HG03066 (cell line): ENCODE data around the gene ATP8B4.

Source experiments
- ATAC-seq: cut with Tn5 transposase; IDR thresholded peaks from one replicate; pipeline ENCODE4 v1.9.1; 2021; ENCODE audit warnings: low read depth; ENCODE audit not compliant: unreplicated experiment

ATP8B4 gene

DNA sequence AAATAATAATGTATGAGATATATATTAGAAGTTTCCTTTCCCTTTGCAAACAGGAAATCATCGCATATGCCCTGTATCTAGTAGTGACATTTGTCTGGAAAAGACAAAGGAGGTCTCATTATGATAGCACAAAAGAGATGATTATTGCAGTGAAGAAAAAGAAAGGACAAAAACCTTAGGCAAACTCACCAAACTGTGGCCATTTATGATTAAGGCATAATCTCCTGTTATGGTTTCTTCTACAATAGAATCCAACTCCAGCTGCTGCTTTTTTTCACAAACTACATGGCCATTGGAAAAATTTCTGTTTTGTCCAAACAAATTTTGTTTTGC is 218.2 kb downstream of the ATP8B4 start:
- no peak for ATAC-seq

DNA sequence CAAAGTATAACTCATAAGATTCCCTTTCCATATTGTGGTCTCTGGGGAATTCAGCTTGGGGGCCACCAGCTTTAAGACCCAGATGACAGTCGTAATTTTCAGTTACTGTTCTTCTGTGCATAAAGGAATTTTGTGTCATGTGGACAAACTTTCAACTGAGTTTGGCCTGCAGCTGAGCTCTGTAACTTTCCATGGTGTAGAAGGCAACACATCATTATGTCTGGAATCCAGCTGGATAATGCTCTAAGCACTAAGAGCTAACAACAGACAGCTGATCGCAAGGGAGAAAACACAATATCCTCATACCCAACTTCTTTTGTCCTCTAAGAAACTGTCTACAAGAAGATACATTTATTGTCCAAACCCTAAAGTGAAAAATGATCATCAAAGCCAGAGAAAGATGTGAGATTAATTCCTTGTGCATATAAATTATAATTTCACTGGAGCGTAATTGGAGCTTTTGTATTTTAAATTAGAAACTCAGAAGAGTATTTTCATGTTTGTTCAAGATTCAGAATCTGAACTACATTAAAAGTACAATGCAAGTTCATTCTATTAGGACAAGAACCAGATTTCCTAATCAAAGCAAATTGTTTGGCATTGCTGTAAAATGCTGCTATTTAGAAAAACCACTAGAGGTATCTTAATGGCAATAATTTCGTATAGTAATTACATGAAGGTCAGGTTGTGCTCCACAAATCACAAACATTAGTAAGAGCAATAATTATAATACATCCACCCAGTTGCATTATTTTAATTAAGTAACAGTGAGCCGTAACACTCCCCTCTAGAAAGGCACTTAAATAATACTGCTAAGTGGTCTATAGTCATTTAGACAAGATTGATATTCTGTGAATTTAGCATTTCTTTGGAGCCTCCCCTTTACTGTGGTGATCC is 218.8 kb downstream of the ATP8B4 start:
- ATAC-seq, result no peak

DNA sequence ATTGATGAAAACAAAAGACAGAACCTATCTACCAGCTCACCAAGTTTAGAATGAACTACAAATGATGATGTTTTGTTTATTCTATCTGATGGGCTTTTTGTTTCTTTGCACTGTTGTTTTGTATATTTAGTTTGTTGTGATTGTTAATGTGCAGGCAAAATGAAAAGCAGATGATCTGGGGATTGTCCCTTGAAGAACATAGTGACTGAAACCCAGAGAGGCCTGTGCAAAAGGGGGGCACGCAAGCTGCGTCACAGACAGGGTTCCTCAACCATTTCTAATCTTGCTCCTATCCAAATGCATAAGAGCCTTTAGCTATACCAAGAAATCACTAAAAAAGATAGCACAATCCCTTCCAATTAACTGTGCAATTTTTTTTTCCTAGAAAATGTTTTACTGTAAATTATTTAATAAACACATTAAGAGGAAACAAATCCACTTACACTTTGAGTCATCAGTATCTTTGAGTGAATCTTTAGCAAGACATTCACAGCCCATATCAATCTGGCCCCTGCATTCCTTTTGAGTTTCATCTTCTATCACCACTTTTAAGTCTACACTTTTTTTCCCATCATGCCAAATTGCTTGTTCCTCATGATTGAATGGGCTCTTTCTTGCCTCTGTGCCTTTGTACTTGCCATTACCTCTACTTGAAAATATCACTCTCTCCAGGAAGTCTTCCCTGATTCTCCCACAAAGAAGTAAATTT is 220.3 kb downstream of the ATP8B4 start:
- no peak for ATAC-seq

DNA sequence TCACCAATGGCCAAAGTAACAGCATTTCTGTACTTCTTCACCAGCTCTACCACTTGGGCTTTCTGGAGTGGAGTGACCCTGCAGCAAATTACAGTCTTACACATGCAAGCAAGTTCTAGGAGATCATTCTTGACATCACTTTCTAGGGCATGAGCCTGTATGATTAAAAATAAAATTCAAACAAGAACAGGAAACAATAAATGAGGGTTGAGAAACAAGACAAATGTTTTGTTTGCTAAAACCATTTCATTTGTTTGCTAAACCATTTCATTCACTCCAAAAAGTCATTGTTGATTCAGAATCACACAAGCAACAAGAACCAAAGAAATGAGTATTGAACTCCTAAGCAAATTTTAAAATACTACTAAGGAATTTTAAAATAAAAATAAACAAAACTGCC is 220.9 kb downstream of the ATP8B4 start:
- no peak for ATAC-seq

DNA sequence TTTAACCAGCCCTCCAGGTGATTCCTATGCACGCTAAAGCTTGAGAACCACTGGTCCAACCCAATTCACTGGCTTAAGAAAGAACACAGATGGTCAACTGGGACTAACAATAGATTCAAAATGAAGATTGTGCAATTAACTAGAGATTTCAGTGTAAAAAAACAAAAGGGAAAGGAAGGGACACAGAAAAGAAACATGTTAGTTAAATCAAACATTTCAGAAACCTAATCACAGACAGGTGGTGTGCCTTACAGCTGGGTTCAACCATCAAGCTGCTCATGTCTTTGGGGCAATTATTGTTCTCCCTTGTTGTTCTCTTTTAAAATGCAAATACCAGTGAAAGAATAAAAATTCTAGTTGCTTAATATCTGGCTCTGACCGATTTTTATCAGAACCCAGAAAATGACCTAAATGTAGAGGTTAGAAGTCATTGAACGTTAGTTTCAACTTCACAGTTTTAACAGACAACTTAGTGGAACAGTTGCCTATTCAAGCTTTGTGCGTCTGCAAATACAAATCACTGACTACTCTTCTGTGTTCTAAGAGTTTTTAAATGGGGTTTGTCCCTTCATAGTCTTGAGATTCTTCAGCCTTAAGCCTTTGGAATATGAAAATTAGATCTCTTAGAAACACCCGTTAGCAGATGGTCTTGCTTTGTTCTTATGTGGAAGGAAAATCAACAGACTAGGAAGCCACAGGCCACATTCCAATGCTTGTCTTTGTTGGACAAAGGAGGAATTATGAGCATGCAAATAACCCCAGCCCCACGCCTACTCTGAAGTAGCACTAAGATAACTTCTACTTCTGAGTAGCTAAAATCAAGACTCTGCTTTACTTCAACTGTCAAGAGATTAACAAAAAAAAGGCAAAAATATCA is 223.4 kb downstream of the ATP8B4 start:
- ATAC-seq, result no peak

DNA sequence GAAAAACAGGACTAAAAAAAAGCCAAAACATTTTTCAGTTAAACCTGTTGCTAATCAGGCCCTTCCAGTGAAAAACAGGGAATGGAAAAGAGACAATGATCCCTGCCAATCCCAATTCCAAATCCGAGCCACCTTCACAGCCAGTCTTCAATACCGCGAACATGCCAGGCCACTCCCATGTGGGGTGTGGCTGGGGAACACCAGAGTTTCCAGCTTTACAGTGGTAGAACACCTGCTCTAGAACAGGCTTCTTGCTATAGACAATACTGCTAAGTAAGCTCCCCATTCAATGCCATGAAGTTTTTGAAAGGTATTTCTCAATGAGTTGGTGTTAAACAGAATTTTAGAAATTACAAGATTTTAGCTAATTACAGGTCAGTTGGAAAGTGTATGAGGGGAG is 228.3 kb downstream of the ATP8B4 start:
- ATAC-seq, result no peak

DNA sequence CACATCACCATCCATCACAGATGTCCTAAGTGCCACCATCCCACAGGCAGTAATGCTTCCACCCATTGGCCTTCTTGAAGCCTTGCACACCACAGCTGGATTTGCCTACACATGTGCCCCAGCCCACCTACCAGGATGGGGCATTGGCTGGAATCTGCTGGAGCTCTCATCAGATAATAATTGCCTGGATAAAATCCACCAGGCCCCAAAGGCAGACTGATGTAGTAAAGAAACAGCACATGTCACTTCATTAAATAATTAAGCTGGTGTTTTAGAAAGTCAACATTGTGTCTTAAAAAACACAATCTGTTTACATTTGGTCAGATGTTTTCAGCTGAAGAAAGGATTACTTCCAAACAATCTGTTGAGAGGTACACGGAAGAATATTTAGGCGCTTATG is 229.5 kb downstream of the ATP8B4 start:
- ATAC-seq, result no peak

DNA sequence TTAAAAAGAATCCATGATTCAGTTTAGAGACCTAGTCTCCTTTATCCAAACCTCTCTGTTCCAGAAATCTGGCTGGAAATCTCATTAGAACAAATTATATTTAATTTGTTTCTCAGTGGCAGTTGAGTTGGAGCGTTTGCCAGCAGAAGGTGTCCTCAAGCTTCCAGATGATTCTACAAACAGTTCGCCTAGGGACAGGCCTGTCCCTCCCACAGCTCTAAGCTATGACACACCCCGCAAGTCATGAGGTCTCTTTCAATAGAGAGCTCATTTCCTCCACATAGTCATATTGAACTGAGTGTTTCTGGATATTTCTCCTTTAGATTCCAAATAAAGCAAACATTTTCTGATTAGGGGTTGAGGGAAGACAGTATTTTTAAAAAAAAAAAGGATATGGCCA is 230.3 kb downstream of the ATP8B4 start:
- ATAC-seq, result no peak

DNA sequence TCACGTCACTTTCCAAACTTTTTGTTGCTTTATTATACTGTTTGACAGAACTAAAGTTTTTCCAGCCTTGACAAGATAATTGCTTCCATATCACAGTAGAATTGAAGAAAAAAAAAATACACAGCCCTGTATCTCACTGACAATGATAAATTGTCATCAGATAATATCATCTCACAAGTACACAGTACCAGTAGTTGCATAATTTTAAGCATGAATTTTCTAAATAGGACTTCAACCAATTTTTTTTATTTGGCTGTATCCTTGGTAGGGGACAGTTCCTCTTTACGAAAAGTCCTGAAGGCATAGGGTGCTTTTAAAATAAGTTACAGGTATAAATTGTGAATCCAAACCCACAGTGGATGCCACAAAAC is 230.7 kb downstream of the ATP8B4 start:
- no peak for ATAC-seq

DNA sequence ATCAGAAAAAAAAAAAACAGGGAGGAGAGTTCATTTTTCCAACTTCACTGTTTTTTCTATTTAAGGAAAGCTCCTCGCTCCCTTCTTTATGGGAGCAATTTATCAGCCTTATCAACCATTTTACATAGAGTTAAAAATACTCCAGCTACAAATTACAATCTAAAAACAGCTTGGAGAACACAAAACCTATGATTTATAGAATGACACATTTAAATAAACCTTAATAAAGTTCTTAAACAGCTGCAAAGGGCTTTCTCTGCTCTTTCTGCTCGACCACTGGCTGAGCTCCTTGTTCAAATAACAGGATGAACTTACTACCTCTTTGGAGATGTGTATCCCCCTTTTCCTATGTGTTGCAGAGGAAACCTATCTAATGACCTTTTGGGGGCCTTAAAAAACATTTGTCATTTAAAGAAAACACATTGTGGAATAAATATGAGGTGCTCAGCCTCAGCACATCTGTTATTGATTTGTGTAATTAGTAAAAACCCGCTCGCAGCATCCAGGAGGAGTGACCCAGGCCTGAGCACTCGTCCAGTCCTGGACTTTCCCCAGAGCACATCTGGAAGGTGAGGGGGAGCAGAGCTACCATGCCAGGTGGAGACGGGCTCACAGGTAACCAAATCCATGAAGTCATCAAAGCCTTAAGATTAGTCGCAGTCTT is 231.2 kb downstream of the ATP8B4 start:
- ATAC-seq, result no peak

DNA sequence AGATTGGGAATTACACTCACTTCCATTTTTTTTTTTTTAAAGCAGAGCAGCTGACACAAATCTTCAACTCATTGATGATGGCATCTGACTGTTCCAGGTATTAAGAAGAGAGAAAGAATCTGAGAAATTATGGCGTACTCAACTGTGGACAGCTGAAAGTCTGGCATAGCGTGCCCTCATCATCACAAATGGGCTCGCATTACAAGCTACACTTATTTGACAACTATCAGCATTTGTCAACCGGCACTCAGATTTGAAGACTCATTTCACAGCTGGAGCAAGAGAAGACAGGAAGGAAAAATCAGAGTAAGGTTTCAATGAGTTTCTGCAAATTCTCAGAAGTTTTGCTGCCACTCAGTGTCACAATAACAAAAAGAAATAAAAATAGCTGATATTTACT is 235.9 kb downstream of the ATP8B4 start:
- ATAC-seq, result no peak

DNA sequence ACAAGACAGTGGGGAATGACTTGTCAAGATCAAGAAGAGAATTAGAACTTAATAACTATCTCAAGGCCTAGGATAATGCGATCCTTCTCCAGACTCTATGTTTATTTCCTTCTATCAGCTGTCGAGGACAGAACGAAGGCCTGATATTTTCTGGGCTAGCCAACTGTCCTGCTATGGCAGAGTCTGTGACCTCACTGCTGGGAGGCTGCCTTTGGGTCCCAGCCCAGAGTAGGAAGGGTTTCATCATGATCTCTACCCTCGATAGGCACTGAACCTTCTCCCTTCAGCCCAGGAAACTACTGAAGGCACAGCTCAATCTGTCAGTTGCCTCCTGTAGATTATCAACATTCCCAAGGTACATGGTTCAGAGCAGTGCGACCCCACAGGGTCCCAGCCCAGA is 237.2 kb downstream of the ATP8B4 start:
- no peak for ATAC-seq

DNA sequence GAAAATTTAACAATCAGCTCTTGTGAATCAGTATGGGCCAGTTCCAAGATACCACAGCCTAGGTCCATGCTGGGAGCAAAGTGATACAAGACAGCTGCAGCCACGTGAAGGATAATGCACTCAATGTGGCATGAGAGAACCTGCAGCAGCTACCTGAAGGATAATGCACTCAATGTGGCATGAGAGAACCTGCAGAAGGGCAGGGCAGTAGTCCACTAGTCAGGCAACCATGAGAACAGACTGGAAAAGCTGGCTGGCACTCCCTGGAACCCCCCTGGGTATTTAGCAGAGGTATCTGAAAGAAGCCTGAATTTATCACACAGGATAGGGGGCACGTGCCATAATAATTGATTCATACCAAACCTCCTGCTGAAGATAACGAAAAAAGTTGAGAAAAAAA is 237.6 kb downstream of the ATP8B4 start:
- no peak for ATAC-seq

DNA sequence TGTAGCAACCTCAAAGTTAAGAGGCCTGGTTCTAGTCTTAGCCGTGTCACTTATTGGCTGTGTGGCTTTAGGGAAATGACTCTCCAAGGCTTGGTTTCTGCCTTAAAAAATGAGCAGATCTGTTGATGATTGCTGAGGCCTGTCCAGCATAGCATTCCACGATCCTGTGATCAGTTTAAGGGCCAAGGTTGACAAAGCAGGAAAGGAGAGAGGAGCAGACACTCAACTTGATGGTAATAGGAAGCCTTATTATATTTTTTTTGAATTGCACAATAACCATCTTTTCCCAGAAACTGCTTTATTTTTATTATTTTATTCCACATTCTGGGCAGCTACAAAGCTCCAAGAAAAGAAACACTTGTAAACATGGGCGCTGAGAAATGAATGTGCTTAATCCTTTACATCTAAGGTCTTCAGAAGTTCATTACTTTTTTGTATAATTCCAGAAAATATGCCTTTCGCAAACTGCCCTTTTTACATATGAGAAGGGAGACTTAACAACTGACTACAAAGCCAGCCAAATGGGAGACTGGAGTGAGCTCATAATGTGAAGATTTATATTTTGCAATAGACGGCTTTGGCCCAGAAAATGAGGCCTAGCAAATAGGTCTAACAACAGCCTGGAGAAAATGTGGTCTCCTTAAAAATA is 241.0 kb downstream of the ATP8B4 start:
- ATAC-seq, result no peak

DNA sequence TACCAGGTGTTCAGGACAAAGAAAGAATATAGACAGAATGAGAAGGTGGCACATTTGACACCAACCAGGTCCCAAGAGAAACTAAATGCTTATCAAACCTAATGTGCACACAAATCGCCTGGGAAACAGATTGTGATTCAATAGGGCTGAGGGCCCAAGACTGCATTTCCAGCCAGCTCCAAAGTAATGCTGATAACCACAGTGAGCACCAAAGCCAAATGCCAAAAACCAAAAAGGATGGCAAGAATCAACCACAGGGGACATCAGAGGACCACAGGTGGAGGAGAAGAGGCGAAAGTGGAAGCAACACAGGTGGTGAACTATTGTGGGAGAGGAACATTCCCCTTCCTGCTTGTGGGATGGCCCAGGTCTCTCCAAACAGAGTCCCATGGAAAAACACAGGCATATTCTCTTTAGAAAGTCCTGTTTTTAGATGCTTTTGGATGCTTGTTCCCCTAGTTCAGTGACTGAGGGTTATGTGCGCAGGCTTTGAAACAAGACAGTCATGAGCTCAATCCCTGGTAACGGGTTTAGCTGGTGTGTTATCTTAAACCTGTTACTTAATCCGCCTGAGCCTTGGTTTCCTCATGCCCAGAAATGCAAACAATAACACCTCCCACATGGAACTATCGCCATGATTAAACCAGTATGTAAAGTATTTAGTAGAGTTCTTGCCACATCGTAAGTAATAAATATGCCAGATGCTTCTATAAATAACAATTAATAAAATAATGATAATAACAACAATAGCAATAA is 241.7 kb downstream of the ATP8B4 start:
- ATAC-seq, result no peak

DNA sequence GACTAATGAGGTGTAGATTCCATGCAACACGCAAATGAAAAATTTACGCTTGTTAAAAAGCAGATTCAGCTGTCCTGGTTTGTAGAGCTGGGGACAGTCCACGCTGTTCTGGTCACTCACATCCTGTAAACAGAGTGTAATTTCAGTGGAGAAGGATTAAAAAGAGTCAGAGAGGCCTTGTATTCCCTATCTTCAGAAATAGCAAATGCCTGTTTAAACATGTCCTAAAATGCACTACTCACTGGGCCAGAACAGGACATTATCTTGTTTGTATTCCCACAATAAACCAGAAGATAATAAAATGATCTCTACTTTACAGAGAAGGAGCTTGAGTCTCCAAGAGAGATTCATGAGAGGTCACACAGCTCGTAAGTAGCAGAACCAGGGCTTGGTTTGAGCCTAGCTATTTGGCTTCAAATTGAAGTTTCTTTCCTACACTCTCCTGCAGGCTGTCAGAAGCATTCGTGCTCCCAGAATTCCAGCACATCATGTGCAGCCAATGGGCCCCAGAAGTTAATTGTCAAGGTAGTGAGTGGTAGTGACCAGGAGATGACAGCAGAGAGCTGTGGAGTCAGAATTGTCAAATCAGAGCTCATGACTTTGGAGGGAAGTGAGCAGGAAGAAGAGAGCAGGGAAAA is 242.5 kb downstream of the ATP8B4 start:
- ATAC-seq, result no peak

DNA sequence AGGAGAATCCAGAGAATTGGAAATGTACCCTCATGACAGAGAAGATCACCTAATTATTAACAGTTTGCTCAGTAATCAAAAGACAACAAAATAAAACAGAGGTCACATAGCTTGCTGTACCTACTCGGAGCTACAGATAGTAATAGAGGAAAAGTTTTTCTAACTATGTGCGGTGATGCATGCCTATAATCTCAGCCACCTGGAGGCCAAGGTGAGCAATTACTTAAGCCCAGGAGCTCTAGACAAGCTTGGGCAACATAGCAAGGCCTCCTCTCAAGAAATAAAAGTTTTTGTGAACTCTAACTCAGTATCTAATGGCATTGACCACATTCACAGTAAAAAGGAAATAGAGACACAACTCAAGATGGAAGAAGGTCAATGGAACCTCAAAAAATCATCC is 243.6 kb downstream of the ATP8B4 start:
- ATAC-seq, result no peak

DNA sequence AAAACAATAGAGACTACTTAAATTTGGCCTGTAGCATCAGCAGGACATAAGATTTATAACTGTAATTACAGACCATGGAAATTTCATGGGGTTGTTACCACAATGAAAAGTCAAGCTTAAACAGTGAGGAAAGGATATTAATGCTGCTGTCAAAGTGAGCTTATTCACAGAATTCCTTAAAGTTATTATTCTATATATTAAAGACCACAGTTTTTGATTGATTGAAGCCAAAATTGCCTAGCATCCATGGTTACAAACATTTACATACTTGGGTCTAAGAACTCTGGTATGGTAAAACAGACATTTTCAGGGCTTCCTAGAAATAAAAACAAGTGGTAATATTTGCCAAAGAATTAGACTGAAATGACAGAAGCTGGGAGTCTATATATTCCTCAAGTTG is 248.6 kb downstream of the ATP8B4 start:
- ATAC-seq, result no peak

DNA sequence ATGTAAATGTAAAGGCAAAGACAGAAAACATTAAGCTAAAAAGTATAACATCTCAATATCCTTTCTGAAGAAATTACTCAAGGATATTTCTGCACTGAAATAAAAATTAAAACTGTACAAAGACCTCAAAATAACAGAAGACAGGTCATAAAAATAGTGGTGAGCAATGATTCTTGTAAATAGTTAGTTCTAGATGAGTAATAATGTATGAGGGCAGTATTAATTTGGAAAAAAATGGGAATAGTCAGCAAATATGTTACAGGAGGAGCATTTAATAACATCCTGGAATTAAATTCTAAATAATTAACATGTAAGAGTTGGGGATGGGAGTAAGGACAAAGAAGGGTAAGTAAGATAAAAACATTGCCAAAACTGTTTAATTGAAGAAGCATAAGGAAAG is 250.7 kb downstream of the ATP8B4 start:
- ATAC-seq, result no peak
